A673 (cell line): Measurements from ENCODE around the gene ATMIN.

ENCODE experiments used
- EZH2 ChIP-seq: fragments of 200-600 bp; sonication (generic); IDR thresholded peaks from 2 replicates; pipeline ENCODE4 v1.6.1; 2017; ENCODE audit warnings: borderline replicate concordance, low read depth, mild to moderate bottlenecking, mixed read lengths, antibody characterized with exemption, low read length; ENCODE audit not compliant: poor library complexity, severe bottlenecking
- TF ChIP-seq, protein P1 (sequence below): fragments of 300-800, 200-600 bp; sonication (generic); conservative IDR thresholded peaks from 2 replicates; pipeline ENCODE4 v1.5.1; 2017; ENCODE audit warnings: low read depth, mild to moderate bottlenecking, antibody characterized with exemption, low read length, moderate library complexity, mixed read lengths

DNA sequence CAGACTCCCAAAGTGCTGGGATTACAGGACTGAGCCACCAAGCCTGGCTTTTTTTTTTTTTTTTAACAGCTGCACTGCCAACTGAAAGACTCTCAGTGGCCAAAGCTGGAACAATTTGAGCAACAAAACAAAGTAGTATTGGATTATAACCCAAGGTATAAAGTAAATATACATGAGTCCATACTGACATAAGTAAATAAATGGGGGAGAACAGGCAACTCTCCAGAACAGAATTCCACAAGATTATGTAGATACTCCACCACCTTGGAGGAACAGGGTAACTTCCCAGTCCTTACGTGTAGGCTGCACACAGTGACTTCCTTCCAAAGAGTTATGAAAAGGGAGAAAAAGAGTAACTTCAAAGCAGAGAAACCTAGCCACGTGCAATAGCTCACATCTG lies 44.7 kb upstream of the ATMIN start:
- TF ChIP-seq EZH2: no peak
- TF ChIP-seq, protein P1, sequence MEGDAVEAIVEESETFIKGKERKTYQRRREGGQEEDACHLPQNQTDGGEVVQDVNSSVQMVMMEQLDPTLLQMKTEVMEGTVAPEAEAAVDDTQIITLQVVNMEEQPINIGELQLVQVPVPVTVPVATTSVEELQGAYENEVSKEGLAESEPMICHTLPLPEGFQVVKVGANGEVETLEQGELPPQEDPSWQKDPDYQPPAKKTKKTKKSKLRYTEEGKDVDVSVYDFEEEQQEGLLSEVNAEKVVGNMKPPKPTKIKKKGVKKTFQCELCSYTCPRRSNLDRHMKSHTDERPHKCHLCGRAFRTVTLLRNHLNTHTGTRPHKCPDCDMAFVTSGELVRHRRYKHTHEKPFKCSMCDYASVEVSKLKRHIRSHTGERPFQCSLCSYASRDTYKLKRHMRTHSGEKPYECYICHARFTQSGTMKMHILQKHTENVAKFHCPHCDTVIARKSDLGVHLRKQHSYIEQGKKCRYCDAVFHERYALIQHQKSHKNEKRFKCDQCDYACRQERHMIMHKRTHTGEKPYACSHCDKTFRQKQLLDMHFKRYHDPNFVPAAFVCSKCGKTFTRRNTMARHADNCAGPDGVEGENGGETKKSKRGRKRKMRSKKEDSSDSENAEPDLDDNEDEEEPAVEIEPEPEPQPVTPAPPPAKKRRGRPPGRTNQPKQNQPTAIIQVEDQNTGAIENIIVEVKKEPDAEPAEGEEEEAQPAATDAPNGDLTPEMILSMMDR: no peak
